Measurements from ENCODE around the gene EZR.
"Not testable (repeated sequence)": the region's sequence is repeated elsewhere in the genome, so short reads cannot be mapped to it uniquely, and the experiment has no call there.

EZR gene

DNA sequence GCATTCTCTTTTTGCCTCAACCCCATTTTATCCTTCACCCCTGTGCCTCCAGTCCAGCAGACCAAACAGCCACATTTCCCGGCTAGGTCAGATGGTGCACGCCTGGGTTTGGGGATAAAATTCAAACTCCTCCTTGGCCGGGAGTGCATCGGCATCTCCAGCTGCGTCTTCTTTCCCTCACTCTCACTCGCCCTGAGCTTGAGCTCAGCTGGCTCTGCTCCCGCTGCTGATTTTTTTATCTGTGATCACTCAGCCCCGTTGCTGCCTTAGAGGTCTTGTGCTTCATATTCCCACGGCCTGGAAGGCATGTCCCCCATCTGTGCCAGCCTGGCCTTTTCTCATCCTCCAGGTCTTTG lies 6.8 kb upstream of the EZR start:
- peak; percentile 67 for DNase-seq (ENCODE audit: low read depth)

DNA sequence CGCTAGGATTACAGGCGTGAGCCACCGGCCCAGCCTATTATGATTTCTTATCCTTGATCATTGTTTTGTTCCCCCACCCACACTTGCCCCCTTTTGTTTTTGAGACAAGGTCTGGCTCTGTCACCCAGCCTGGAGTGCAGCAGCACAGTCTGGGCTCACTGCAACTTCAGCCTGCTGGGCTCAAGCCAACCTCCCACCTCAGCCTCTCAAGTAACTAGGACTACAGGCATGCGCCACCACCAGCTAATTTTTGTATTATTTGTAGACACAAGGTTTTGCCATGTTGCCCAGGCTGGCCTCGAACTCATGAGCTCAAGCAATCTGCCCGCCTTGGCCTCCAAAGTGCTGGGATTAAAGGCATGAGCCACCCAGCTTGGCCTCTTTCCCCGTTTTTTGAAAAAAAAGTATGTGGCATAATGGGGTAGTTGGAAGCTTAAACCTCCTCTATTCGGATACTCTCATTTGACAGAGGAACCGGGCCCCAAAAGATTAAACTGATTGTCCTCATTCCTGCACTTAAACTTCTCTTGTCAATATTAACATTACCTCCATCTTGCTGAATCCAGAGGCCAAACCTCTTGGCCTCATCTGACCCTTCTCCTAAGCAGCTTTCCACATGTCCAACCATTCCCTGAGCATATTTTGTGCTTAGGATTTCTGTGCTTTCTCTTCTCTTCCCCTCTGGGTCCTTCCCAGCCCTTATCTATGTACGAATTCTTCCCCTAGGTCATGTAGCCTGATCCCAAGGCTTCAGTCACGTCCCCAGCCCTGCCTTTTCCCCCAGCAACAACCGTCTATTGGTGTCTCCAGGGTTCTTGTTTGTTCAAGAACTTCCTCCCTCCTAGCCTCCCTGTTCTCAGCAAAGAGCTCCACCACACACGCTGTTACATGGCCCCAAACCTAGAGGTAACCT lies 6.1 kb upstream of the EZR start:
- DNase-seq (ENCODE audit: low read depth), result no peak
- no peak overlapping the region for H3K4me3 ChIP-seq (replicated peaks; ENCODE audit: low read depth, low read length)
- TF ChIP-seq, protein P1, sequence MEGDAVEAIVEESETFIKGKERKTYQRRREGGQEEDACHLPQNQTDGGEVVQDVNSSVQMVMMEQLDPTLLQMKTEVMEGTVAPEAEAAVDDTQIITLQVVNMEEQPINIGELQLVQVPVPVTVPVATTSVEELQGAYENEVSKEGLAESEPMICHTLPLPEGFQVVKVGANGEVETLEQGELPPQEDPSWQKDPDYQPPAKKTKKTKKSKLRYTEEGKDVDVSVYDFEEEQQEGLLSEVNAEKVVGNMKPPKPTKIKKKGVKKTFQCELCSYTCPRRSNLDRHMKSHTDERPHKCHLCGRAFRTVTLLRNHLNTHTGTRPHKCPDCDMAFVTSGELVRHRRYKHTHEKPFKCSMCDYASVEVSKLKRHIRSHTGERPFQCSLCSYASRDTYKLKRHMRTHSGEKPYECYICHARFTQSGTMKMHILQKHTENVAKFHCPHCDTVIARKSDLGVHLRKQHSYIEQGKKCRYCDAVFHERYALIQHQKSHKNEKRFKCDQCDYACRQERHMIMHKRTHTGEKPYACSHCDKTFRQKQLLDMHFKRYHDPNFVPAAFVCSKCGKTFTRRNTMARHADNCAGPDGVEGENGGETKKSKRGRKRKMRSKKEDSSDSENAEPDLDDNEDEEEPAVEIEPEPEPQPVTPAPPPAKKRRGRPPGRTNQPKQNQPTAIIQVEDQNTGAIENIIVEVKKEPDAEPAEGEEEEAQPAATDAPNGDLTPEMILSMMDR (IDR thresholded peaks at IDR 0.05; ENCODE audit: low read length, missing control alignments), result no peak

More for the DNA sequence above, 6.8 kb upstream of the EZR start:
- no peak overlapping the region for H3K4me3 ChIP-seq (replicated peaks; ENCODE audit: low read depth, low read length)
- TF ChIP-seq, protein P1 (IDR thresholded peaks at IDR 0.05; ENCODE audit: low read length, missing control alignments), result no peak

DNA sequence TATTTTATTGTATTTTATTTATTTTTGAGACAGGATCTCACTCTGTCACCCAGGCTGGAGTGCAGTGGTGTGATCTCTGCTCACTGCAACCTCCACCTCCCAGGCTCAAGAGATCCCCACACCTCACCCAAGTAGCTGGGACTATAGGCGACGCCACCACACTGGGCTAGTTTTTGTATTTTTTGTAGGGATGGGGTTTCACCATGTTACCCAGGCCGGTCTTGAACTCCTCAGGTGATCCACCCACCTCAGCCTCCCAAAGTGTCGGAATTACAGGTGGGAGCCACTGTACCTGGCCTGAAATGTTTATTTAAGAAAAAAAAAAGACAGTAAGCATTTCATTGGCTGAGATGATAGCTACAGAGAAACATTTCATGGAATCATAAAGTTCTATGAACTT lies 4.4 kb upstream of the EZR start:
- DNase-seq (ENCODE audit: low read depth); H3K4me3 ChIP-seq (replicated peaks; ENCODE audit: low read depth, low read length): not testable (repeated sequence)

DNA sequence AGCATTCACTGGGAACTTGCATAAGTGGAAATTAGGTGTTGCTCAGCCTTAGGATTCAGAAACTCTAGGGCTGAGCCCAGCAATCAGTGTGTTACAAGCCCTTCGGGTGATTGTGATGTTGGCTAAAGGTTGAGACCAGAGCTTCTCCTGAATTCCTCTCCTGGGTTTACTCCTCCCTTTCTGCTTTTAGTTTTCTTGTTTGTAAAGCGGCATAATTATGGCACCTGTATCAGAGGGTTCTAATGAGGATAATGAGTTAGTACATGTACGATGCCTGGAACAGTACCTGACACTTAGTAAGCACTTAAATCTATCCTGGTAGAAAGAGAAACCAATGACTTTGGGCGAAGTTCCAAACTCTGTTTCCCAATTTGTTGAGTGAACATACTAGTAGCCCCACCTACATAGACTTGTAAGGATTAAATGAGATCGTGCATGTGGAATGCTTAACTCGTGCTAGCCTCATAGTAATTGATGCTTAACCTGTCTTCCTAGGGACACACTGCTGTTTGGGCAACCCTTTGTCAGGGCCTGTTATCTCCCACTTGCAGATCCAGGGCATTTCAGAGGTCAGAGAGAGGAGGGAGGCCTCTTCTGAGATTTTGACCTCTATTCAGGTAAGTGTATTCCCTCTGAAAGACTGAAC lies 932 bp upstream of the EZR start:
- no peak for DNase-seq (ENCODE audit: low read depth)
- H3K4me3 ChIP-seq (replicated peaks; ENCODE audit: low read depth, low read length), result no peak overlapping the region
- TF ChIP-seq, protein P1 (IDR thresholded peaks at IDR 0.05; ENCODE audit: low read length, missing control alignments), result no peak

DNA sequence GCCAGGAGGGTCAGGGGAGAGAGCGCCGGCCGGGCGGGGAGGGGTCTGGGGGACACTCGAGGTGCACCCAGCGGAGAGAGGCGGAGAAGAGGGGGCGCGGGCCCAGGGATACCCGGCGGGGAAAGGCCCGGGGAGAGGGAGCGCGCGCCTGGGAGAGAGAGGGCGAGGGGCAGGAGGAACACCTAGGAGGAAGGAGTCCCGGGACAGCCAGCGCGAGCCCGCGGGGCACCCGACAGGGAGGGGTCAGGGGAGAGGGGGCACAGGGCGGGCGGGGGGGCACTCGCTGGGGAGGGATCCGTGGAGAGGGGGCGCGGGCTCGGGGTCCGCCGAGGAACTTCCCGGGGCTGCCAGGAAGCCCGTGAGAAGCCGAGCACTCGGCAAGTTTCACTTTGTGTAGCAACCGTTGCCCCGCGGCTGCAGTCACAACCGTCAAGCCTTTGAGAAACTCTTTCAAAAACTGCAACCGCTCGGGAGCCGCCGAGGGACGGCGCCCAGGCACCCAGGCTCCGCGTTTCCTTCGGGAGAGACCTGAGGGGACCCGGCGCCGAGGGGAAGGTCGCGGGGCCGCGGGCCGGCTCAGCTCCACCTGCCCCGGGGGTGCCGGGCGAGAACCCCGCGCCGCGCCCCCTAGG lies 471 bp downstream of the EZR start:
- DNase-seq (ENCODE audit: low read depth), result peak; percentile 70
- TF ChIP-seq, protein P1 (IDR thresholded peaks at IDR 0.05; ENCODE audit: low read length, missing control alignments), result no peak
- peak overlapping the region; percentile 67 for H3K4me3 ChIP-seq (replicated peaks; ENCODE audit: low read depth, low read length)

DNA sequence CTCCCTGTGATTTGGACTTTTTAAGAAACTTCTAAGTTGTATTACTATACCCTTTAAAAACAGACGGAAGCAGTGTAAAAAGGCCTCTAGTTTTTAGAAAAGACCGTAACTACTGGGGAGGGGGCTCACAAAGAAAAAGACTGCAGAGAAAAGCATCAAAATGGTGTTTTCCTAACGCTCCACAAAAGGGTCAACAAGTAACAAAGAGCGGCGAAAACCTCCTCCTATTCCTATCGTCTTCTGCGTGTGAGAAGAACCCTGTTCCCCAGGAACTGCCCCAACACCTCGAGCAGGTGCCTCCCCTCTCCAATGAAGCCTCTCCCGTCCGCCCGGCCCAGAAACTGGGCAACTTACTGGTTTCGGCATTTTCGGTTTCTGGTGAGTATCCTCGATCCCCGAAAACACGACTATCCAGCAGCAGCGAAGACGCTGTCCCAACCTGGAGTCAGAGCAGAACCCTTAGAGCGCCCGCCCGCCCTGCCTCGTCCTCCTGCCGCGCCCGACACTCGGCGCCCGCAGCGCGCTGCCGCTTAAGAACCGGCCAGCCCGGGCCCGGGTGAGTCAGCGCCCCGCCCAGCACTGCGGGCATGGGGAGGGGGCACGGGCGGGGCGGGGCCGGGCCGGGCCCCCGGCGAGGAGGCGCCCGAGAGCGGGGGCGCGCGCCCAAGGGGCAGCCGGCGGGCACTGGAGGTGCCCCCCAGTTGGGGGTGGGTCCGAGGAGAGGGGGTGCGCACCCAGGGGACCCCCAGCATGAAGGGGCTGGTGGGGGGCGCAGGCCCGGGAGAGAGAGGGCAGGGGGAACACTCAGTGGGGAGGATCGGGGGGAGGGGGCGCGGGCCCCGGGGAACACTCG lies 1.2 kb downstream of the EZR start:
- peak; percentile 64 for DNase-seq (ENCODE audit: low read depth)
- TF ChIP-seq, protein P1 (IDR thresholded peaks at IDR 0.05; ENCODE audit: low read length, missing control alignments), result no peak
- peak overlapping the region; percentile 67 for H3K4me3 ChIP-seq (replicated peaks; ENCODE audit: low read depth, low read length)
